Left ventricle myocardium inferior (tissue), 1 donor: ENCODE data around the gene DNER. TPM values are rescaled to one million over a fixed set of nuclear protein-coding genes. Genes with fewer than 3 reads are reported as not detected.

Source experiments
- DNase-seq: peaks from one replicate; pipeline ENCODE4 v3.0.0-alpha.2; 2020
- H3K27ac ChIP-seq: fragments of 200-600 bp; replicated peaks from 2 replicates; pipeline ENCODE4 v1.8.0; 2021
- H3K27me3 ChIP-seq: fragments of 200-600 bp; 2 replicates; pipeline ENCODE4 v1.8.0; 2021; ENCODE audit warnings: low read depth
- H3K36me3 ChIP-seq: fragments of 200-600 bp; 2 replicates; pipeline ENCODE4 v1.8.0; 2021
- H3K4me1 ChIP-seq: fragments of 200-600 bp; 2 replicates; pipeline ENCODE4 v1.8.0; 2021
- H3K4me3 ChIP-seq: fragments of 200-600 bp; 2 replicates; pipeline ENCODE4 v1.8.0; 2021; ENCODE audit warnings: mild to moderate bottlenecking, moderate library complexity
- H3K9me3 ChIP-seq: fragments of 200-600 bp; replicated peaks from 2 replicates; pipeline ENCODE4 v1.8.0; 2021
- CTCF ChIP-seq: fragments of 200-600 bp; IDR thresholded peaks from 2 replicates; pipeline ENCODE4 v1.8.0; 2021; ENCODE audit warnings: antibody characterized with exemption, mild to moderate bottlenecking, borderline replicate concordance
- intact Hi-C: fragments of 100-400 bp; cut with micrococcal nuclease; formaldehyde crosslinking; loops from one replicate; pipeline ENCODE4 v1.11.0; 2022
- total RNA-seq: library from RNA; stranded (reverse); fragmentation: NEBNext Ultra II Directional; extraction: Animal tissue kit (Norgen Biotek cat#: 25700); gene quantifications from one replicate; pipeline ENCODE4 v1.2.1, GENCODE V29; 2021
- donor health status: DM: no; HTN: yes; CAD: no; lungs with severe emphysema.

The DNER gene
- total RNA-seq, 1 donor from 2014 or later = 2.3 TPM

- no peak overlapping the region for H3K27ac ChIP-seq
- peaks cover 15% of the 10 kb centered on the region for H3K9me3 ChIP-seq
- no peak for TF ChIP-seq CTCF
- H3K36me3 ChIP-seq = no peaks in the 10 kb centered on the region
- no peaks in the 10 kb centered on the region for H3K27me3 ChIP-seq
- intact Hi-C loops = no loop called here
- no peak for DNase-seq
- H3K4me1 ChIP-seq = no peaks in the 10 kb centered on the region
- H3K4me3 ChIP-seq = no peak overlapping the region
These were observed 182.8 kb downstream of the DNER start for GRCh38 chr2:229531594-229531993.

- Histone ChIP-seq H3K27ac (no peak overlapping the region), H3K36me3 (no peaks in the 10 kb centered on the region), H3K27me3 (no peaks in the 10 kb centered on the region), H3K4me1 (no peaks in the 10 kb centered on the region), H3K9me3 (peaks cover 15% of the 10 kb centered on the region), H3K4me3 (no peak overlapping the region)
- no peak for DNase-seq
- intact Hi-C loops = no loop called here
- TF ChIP-seq CTCF = no peak
These were observed 183.9 kb downstream of the DNER start for GRCh38 chr2:229530434-229530833.

GRCh38 chr2:229528846-229529245, 185.5 kb downstream of the DNER start:
- Histone ChIP-seq H3K27me3 (no peaks in the 10 kb centered on the region), H3K27ac (no peak overlapping the region), H3K9me3 (peaks cover 15% of the 10 kb centered on the region), H3K4me3 (no peak overlapping the region), H3K36me3 (no peaks in the 10 kb centered on the region), H3K4me1 (no peaks in the 10 kb centered on the region)
- intact Hi-C loops = no loop called here
- no peak for TF ChIP-seq CTCF
- DNase-seq = no peak

- Histone ChIP-seq H3K9me3 (peaks cover 12% of the 10 kb centered on the region), H3K27me3 (no peaks in the 10 kb centered on the region), H3K4me1 (no peaks in the 10 kb centered on the region), H3K27ac (no peak overlapping the region), H3K36me3 (no peaks in the 10 kb centered on the region), H3K4me3 (no peak overlapping the region)
- TF ChIP-seq CTCF = no peak
- intact Hi-C loops = no loop called here
- no peak for DNase-seq
These were observed 187.4 kb downstream of the DNER start for GRCh38 chr2:229526951-229527350.

- no peaks in the 10 kb centered on the region for H3K4me1 ChIP-seq
- no peaks in the 10 kb centered on the region for H3K27me3 ChIP-seq
- H3K36me3 ChIP-seq = no peaks in the 10 kb centered on the region
- H3K27ac ChIP-seq = no peak overlapping the region
- DNase-seq = no peak
- no peak overlapping the region for H3K4me3 ChIP-seq
- intact Hi-C loops = no loop called here
- H3K9me3 ChIP-seq = no peaks in the 10 kb centered on the region
- TF ChIP-seq CTCF = no peak
These were observed 189.6 kb downstream of the DNER start for GRCh38 chr2:229524799-229525198.

- Histone ChIP-seq H3K9me3 (no peaks in the 10 kb centered on the region), H3K4me3 (no peak overlapping the region), H3K27ac (no peak overlapping the region), H3K27me3 (no peaks in the 10 kb centered on the region), H3K36me3 (no peaks in the 10 kb centered on the region), H3K4me1 (no peaks in the 10 kb centered on the region)
- intact Hi-C loops = no loop called here
- no peak for TF ChIP-seq CTCF
- no peak for DNase-seq
These were observed 190.7 kb downstream of the DNER start for GRCh38 chr2:229523663-229524062.
